GM23338 (cell line): ENCODE data around the gene COL4A6. TPM values are rescaled to one million over a fixed set of nuclear protein-coding genes. Genes with fewer than 3 reads are reported as not detected.

Experiments used
- ATAC-seq: fragments of 200-7000 bp; cut with Tn5 transposase; 3 replicates; pipeline ENCODE4 v1.9.1; 2020
- DNase-seq: peaks from one replicate; pipeline ENCODE4 v3.0.0-alpha.2; 2015; ENCODE audit warnings: low spot score
- H2AFZ ChIP-seq: fragments of 200-600 bp; sonication (generic); 2 replicates; pipeline ENCODE4 v1.8.0; 2016; ENCODE audit warnings: antibody characterized with exemption, mild to moderate bottlenecking, moderate library complexity
- H3F3A ChIP-seq: fragments of 200-600 bp; sonication (generic); replicated peaks from 2 replicates; pipeline ENCODE4 v1.8.0; 2017; ENCODE audit warnings: antibody characterized with exemption, mixed run types, low read depth
- H3K27ac ChIP-seq: fragments of 200-600 bp; sonication (generic); 2 replicates; pipeline ENCODE4 v1.6.1; 2016; ENCODE audit warnings: low read depth
- H3K27me3 ChIP-seq: fragments of 200-600 bp; sonication (generic); 2 replicates; pipeline ENCODE4 v1.8.0; 2016; ENCODE audit warnings: mild to moderate bottlenecking, mixed run types, moderate library complexity; ENCODE audit not compliant: insufficient read depth
- H3K36me3 ChIP-seq: fragments of 200-600 bp; sonication (generic); 2 replicates; pipeline ENCODE4 v1.8.0; 2016; ENCODE audit warnings: mild to moderate bottlenecking; ENCODE audit not compliant: insufficient read depth
- H3K4me1 ChIP-seq: fragments of 200-600 bp; sonication (generic); 2 replicates; pipeline ENCODE4 v1.8.0; 2016; ENCODE audit warnings: mild to moderate bottlenecking, moderate library complexity; ENCODE audit not compliant: insufficient read depth
- H3K4me2 ChIP-seq: fragments of 200-600 bp; sonication (generic); 2 replicates; pipeline ENCODE4 v1.7.1; 2017; ENCODE audit warnings: mixed run types
- H3K4me3 ChIP-seq: fragments of 200-600 bp; sonication (generic); 2 replicates; pipeline ENCODE4 v1.6.1; 2016; ENCODE audit warnings: mixed run types
- H3K79me2 ChIP-seq: fragments of 200-600 bp; sonication (generic); replicated peaks from 2 replicates; pipeline ENCODE4 v1.8.0; 2017; ENCODE audit warnings: mild to moderate bottlenecking; ENCODE audit not compliant: insufficient read depth
- H3K9me2 ChIP-seq: fragments of 200-600 bp; sonication (generic); 2 replicates; pipeline ENCODE4 v1.8.0; 2017; ENCODE audit not compliant: insufficient read depth
- H4K20me1 ChIP-seq: fragments of 200-600 bp; sonication (generic); replicated peaks from 2 replicates; pipeline ENCODE4 v1.8.0; 2017; ENCODE audit warnings: mild to moderate bottlenecking; ENCODE audit not compliant: insufficient read depth
- H3K27ac Mint-ChIP-seq: 2 replicates; pipeline ENCODE4 v1.8.0; 2020; ENCODE audit warnings: inconsistent platforms, mild to moderate bottlenecking, moderate library complexity, mixed read lengths
- H3K27me3 Mint-ChIP-seq: 3 replicates; pipeline ENCODE4 v1.8.0; 2022; ENCODE audit warnings: low read depth, mild to moderate bottlenecking, moderate library complexity, mixed read lengths, inconsistent platforms; ENCODE audit not compliant: insufficient read depth, poor library complexity
- H3K36me3 Mint-ChIP-seq: 3 replicates; pipeline ENCODE4 v1.8.0; 2021; ENCODE audit warnings: low read depth, mild to moderate bottlenecking, inconsistent platforms, moderate library complexity, mixed read lengths
- H3K4me1 Mint-ChIP-seq: 3 replicates; pipeline ENCODE4 v1.8.0; 2020; ENCODE audit warnings: mild to moderate bottlenecking, inconsistent platforms, mixed read lengths
- H3K4me3 Mint-ChIP-seq: 3 replicates; pipeline ENCODE4 v1.8.0; 2021; ENCODE audit warnings: moderate library complexity, mild to moderate bottlenecking, inconsistent platforms, mixed read lengths
- H3K9me3 Mint-ChIP-seq: 3 replicates; pipeline ENCODE4 v1.8.0; 2020; ENCODE audit warnings: moderate library complexity, mild to moderate bottlenecking, inconsistent platforms, mixed read lengths
- CREB1 ChIP-seq: fragments of 250-450 bp; sonication (Bioruptor Pico); IDR thresholded peaks from 2 replicates; pipeline ENCODE4 v1.5.0; 2020; ENCODE audit warnings: low read depth, mild to moderate bottlenecking, moderate library complexity
- EZH2 ChIP-seq: fragments of 200-600 bp; sonication (generic); IDR thresholded peaks from one replicate; pipeline ENCODE4 v1.8.0; 2017; ENCODE audit warnings: antibody characterized with exemption, mild to moderate bottlenecking, low read depth; ENCODE audit not compliant: unreplicated experiment
- EZH2phosphoT487 ChIP-seq: fragments of 200-600 bp; sonication (generic); IDR thresholded peaks from one replicate; pipeline ENCODE4 v1.8.1; 2018; ENCODE audit warnings: antibody characterized with exemption; ENCODE audit not compliant: unreplicated experiment
- NANOG ChIP-seq: IDR thresholded peaks from 2 replicates; pipeline ENCODE4 v1.6.1; 2016; ENCODE audit warnings: antibody characterized with exemption, borderline replicate concordance
- STAT1 ChIP-seq: IDR thresholded peaks from one replicate; pipeline ENCODE4 v1.6.1; 2016; ENCODE audit warnings: antibody characterized with exemption; ENCODE audit not compliant: unreplicated experiment
- ZNF114 ChIP-seq: fragments of 250-450 bp; sonication (Bioruptor Pico); IDR thresholded peaks from 2 replicates; pipeline ENCODE4 v1.5.0; 2020; ENCODE audit warnings: mild to moderate bottlenecking, moderate library complexity
- ZNF331 ChIP-seq: fragments of 250-450 bp; sonication (Bioruptor Pico); IDR thresholded peaks from 2 replicates; pipeline ENCODE4 v1.5.0; 2020; ENCODE audit warnings: low read depth, mild to moderate bottlenecking, moderate library complexity
- polyA plus RNA-seq: library from polyadenylated mRNA; unstranded; fragments of >200 nt; fragmentation: Nextera tagmentation; extraction: Ambion mirVana; gene quantifications from 2 replicates; pipeline ENCODE4 v1.2.1, GENCODE V29; 2016
- total RNA-seq: library from RNA; depleted of rRNA; stranded (reverse); fragments of >200 nt; shearing (Covaris generic); gene quantifications from 2 replicates; pipeline ENCODE4 v1.2.3, GENCODE V29; 2014
- TF ChIP-seq, protein P1 (sequence below): IDR thresholded peaks from 2 replicates; pipeline ENCODE4 v1.6.1; 2016; ENCODE audit warnings: antibody characterized with exemption
- TF ChIP-seq, protein P2 (sequence below), 2 experiments: fragments of 200-600 bp in 1 of 2; sonication (generic) in 1 of 2; conservative IDR thresholded peaks; 2 replicates each; pipeline versions ENCODE4 v1.5.1 to v1.6.1; 2016 to 2017; ENCODE audit warnings: antibody characterized with exemption in 2 of 2, low read depth in 2 of 2, mild to moderate bottlenecking in 2 of 2, moderate library complexity in 1 of 2
- TF ChIP-seq, protein P3 (sequence below): IDR thresholded peaks from one replicate; pipeline ENCODE4 v1.6.1; 2018; ENCODE audit warnings: antibody characterized with exemption; ENCODE audit not compliant: unreplicated experiment

COL4A6 gene
- total and polyA plus RNA-seq, 2 experiments from 2014 or later: 4.1 to 15.2 TPM

DNA sequence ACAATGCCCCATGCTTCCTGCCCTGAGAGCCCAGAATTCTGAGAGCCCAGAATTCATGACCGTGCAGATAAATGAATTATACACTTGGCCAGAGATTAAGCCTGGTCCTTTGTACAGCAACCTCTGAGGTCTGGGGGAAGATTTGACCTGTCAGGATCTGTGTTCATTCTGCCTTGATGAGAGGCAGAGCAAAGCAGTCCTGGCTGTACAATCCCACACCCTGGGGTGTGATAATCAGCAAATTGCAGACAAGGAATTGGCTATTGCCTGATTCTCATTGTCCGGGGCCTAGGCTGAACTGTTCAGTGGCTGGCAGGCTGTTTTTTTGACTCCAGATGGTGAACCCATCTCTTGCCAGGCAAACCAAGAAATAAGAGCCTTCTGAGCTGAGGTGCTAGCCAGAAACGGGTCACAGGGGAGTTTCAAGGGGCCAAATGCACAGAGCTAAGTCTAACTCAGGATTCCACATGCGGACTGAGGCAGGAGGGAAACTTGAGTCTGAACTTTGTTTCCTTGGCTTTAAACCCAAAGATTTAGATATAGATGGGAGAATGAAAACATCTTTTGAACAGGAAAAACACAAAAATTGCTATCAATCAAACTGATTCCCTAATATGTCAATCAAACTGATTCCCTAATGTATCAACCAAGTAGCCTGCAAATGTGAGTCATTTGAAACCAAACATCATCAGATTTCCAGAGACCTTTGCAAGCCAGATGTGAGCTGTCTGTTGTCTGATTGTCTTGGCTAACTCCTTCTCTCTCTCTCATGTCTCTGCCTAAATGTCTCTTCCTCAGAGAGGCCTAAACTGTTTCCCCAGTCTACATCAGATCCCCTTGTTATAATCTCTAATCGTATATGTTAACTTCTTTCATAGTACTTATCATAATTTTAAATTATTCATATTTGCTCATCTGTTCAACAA is 187.3 kb downstream of the COL4A6 start (continued):
- TF ChIP-seq ZNF331 (CRISPR knock-in tag) (no peak), CREB1 (CRISPR knock-in tag) (no peak)

DNA sequence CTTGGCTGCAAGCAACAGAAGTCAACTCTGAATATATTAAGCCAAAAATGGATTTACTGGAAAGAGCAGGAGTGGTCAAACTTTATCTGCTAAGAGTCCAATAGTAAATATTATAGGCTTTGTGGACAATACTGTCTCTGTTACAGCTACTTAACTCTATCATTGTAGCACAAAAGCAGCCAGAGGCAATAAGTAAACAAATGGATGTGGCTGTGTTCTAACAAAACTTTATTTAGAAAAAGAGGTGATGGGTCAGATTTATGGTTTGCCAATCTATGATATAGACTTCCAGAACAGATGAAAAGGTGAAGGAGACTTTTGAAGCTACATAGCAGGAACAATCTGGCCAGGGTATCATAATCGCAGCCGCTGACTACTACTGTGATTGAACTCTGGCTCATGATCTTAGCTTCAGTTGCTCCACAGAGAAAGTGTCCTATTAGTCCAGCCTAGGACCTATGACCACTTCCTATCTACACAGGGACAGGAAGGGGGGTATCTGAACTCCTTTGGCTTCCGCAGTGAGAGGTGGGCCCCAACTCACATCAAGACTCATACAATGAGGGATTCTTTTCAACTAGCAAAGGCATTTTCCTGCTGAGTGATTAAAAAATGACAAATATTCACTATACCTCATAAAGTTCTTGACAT is 191.8 kb downstream of the COL4A6 start:
- Histone ChIP-seq H2AFZ (no peak overlapping the region), H3K27ac (no peak overlapping the region), H3F3A (no peaks in the 10 kb centered on the region), H3K79me2 (no peaks in the 10 kb centered on the region), H4K20me1 (no peaks in the 10 kb centered on the region), H3K9me2 (no peaks in the 10 kb centered on the region), H3K4me3 (no peak overlapping the region), H3K4me2 (no peak overlapping the region), H3K4me1 (no peaks in the 10 kb centered on the region), H3K27me3 (no peaks in the 10 kb centered on the region), H3K36me3 (no peaks in the 10 kb centered on the region)
- no peak for DNase-seq
- H3K27me3 Mint-ChIP-seq: no peaks in the 10 kb centered on the region
- no peak overlapping the region for H3K4me3 Mint-ChIP-seq
- no peak for ATAC-seq
- H3K36me3 Mint-ChIP-seq: no peaks in the 10 kb centered on the region
- H3K27ac Mint-ChIP-seq: no peak overlapping the region
- H3K9me3 Mint-ChIP-seq: no peaks in the 10 kb centered on the region
- H3K4me1 Mint-ChIP-seq: peaks cover 6% of the 10 kb centered on the region; the same call in 2 of the 3 replicates
- TF ChIP-seq, protein P1, sequence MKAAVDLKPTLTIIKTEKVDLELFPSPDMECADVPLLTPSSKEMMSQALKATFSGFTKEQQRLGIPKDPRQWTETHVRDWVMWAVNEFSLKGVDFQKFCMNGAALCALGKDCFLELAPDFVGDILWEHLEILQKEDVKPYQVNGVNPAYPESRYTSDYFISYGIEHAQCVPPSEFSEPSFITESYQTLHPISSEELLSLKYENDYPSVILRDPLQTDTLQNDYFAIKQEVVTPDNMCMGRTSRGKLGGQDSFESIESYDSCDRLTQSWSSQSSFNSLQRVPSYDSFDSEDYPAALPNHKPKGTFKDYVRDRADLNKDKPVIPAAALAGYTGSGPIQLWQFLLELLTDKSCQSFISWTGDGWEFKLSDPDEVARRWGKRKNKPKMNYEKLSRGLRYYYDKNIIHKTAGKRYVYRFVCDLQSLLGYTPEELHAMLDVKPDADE: no peak
- TF ChIP-seq STAT1 (no peak), EZH2phosphoT487 (no peak), ZNF114 (CRISPR knock-in tag) (no peak), NANOG (no peak), EZH2 (no peak)
- TF ChIP-seq, protein P2, sequence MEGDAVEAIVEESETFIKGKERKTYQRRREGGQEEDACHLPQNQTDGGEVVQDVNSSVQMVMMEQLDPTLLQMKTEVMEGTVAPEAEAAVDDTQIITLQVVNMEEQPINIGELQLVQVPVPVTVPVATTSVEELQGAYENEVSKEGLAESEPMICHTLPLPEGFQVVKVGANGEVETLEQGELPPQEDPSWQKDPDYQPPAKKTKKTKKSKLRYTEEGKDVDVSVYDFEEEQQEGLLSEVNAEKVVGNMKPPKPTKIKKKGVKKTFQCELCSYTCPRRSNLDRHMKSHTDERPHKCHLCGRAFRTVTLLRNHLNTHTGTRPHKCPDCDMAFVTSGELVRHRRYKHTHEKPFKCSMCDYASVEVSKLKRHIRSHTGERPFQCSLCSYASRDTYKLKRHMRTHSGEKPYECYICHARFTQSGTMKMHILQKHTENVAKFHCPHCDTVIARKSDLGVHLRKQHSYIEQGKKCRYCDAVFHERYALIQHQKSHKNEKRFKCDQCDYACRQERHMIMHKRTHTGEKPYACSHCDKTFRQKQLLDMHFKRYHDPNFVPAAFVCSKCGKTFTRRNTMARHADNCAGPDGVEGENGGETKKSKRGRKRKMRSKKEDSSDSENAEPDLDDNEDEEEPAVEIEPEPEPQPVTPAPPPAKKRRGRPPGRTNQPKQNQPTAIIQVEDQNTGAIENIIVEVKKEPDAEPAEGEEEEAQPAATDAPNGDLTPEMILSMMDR (conservative IDR thresholded peaks at IDR 0.05; ENCODE audit: low read depth in 2 of 2): no peak
- TF ChIP-seq, protein P3, sequence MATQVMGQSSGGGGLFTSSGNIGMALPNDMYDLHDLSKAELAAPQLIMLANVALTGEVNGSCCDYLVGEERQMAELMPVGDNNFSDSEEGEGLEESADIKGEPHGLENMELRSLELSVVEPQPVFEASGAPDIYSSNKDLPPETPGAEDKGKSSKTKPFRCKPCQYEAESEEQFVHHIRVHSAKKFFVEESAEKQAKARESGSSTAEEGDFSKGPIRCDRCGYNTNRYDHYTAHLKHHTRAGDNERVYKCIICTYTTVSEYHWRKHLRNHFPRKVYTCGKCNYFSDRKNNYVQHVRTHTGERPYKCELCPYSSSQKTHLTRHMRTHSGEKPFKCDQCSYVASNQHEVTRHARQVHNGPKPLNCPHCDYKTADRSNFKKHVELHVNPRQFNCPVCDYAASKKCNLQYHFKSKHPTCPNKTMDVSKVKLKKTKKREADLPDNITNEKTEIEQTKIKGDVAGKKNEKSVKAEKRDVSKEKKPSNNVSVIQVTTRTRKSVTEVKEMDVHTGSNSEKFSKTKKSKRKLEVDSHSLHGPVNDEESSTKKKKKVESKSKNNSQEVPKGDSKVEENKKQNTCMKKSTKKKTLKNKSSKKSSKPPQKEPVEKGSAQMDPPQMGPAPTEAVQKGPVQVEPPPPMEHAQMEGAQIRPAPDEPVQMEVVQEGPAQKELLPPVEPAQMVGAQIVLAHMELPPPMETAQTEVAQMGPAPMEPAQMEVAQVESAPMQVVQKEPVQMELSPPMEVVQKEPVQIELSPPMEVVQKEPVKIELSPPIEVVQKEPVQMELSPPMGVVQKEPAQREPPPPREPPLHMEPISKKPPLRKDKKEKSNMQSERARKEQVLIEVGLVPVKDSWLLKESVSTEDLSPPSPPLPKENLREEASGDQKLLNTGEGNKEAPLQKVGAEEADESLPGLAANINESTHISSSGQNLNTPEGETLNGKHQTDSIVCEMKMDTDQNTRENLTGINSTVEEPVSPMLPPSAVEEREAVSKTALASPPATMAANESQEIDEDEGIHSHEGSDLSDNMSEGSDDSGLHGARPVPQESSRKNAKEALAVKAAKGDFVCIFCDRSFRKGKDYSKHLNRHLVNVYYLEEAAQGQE: no peak
